H9 (cell line): ENCODE results near the gene MYH15. TPM values are rescaled to one million over a fixed set of nuclear protein-coding genes. Genes with fewer than 3 reads are reported as not detected.

ENCODE experiments used
- DNase-seq: peaks from one replicate; pipeline ENCODE4 v3.0.0-alpha.2; 2017
- H2AFZ ChIP-seq: one replicate; pipeline ENCODE4 v1.6.1; 2013; ENCODE audit warnings: mild to moderate bottlenecking, low read length, control low read depth, moderate library complexity
- H2AK5ac ChIP-seq: 2 replicates; pipeline ENCODE4 v1.6.1; 2013; ENCODE audit warnings: low read length, control low read depth, mixed read lengths; ENCODE audit not compliant: insufficient read length
- H2BK120ac ChIP-seq: one replicate; pipeline ENCODE4 v1.6.1; 2013; ENCODE audit warnings: low read depth, mild to moderate bottlenecking, low read length, control low read depth, inconsistent platforms; ENCODE audit not compliant: poor library complexity, severe bottlenecking
- H2BK12ac ChIP-seq: 2 replicates; pipeline ENCODE4 v1.6.1; 2013; ENCODE audit warnings: low read length, control low read depth, mixed read lengths, low read depth; ENCODE audit not compliant: insufficient read length
- H2BK15ac ChIP-seq: 2 replicates; pipeline ENCODE4 v1.6.1; 2013; ENCODE audit warnings: low read depth, low read length, control low read depth
- H2BK20ac ChIP-seq: one replicate; pipeline ENCODE4 v1.6.1; 2013; ENCODE audit warnings: low read depth, mild to moderate bottlenecking, low read length, control low read depth, inconsistent platforms; ENCODE audit not compliant: poor library complexity, severe bottlenecking
- H2BK5ac ChIP-seq: 2 replicates; pipeline ENCODE4 v1.6.1; 2013; ENCODE audit warnings: low read length, control low read depth, mixed read lengths; ENCODE audit not compliant: insufficient read length
- H3K14ac ChIP-seq: 2 replicates; pipeline ENCODE4 v1.6.1; 2013; ENCODE audit warnings: low read length, control low read depth; ENCODE audit not compliant: insufficient read depth
- H3K18ac ChIP-seq: 2 replicates; pipeline ENCODE4 v1.6.1; 2013; ENCODE audit warnings: low read depth, mild to moderate bottlenecking, mixed read lengths, low read length, control low read depth; ENCODE audit not compliant: insufficient read length
- H3K23ac ChIP-seq: 2 replicates; pipeline ENCODE4 v1.6.1; 2013; ENCODE audit warnings: low read length, control low read depth, mixed read lengths, low read depth; ENCODE audit not compliant: insufficient read length
- H3K23me2 ChIP-seq: 2 replicates; pipeline ENCODE4 v1.6.1; 2013; ENCODE audit warnings: low read depth, mild to moderate bottlenecking, mixed read lengths, low read length, control low read depth; ENCODE audit not compliant: insufficient read length, poor library complexity, severe bottlenecking
- H3K27ac ChIP-seq: 2 replicates; pipeline ENCODE4 v1.5.1; 2013; ENCODE audit warnings: low read length, control low read depth, mixed read lengths, low read depth; ENCODE audit not compliant: insufficient read length
- H3K27me3 ChIP-seq: 2 replicates; pipeline ENCODE4 v1.6.1; 2013; ENCODE audit warnings: low read length, control low read depth, inconsistent platforms; ENCODE audit not compliant: insufficient read depth
- H3K4ac ChIP-seq: 2 replicates; pipeline ENCODE4 v1.6.1; 2013; ENCODE audit warnings: low read depth, mild to moderate bottlenecking, control low read depth, inconsistent platforms, low read length, moderate library complexity
- H3K4me1 ChIP-seq: 2 replicates; pipeline ENCODE4 v1.6.1; 2013; ENCODE audit warnings: low read length, control low read depth, inconsistent platforms; ENCODE audit not compliant: insufficient read depth
- H3K4me2 ChIP-seq: 2 replicates; pipeline ENCODE4 v1.6.1; 2013; ENCODE audit warnings: low read length, control low read depth, mixed read lengths; ENCODE audit not compliant: insufficient read length, insufficient read depth
- H3K56ac ChIP-seq: 2 replicates; pipeline ENCODE4 v1.6.1; 2013; ENCODE audit warnings: low read depth, mild to moderate bottlenecking, mixed read lengths, low read length, control low read depth; ENCODE audit not compliant: insufficient read length
- H3K79me1 ChIP-seq: 2 replicates; pipeline ENCODE4 v1.6.1; 2013; ENCODE audit warnings: low read depth, mild to moderate bottlenecking, moderate library complexity, low read length, control low read depth, inconsistent platforms; ENCODE audit not compliant: insufficient read depth, poor library complexity, severe bottlenecking
- H3K79me2 ChIP-seq: 2 replicates; pipeline ENCODE4 v1.6.1; 2013; ENCODE audit warnings: low read length, control low read depth, inconsistent platforms; ENCODE audit not compliant: insufficient read depth
- H3K9ac ChIP-seq: 2 replicates; pipeline ENCODE4 v1.6.1; 2013; ENCODE audit warnings: low read length, control low read depth, mixed read lengths; ENCODE audit not compliant: insufficient read length; ENCODE audit errors: extremely low read depth
- H3K9me3 ChIP-seq: one replicate; pipeline ENCODE4 v1.6.1; 2013; ENCODE audit warnings: low read depth, low read length, inconsistent platforms; ENCODE audit not compliant: control insufficient read depth
- H3T11ph ChIP-seq: one replicate; pipeline ENCODE4 v1.6.1; 2013; ENCODE audit warnings: mild to moderate bottlenecking, low read length, control low read depth, inconsistent platforms
- H4K20me1 ChIP-seq: one replicate; pipeline ENCODE4 v1.6.1; 2013; ENCODE audit not compliant: control insufficient read depth, insufficient read length, insufficient read depth
- H4K5ac ChIP-seq: 2 replicates; pipeline ENCODE4 v1.6.1; 2013; ENCODE audit warnings: low read depth, mild to moderate bottlenecking, mixed read lengths, low read length, control low read depth; ENCODE audit not compliant: insufficient read length
- H4K8ac ChIP-seq: replicated peaks from 2 replicates; pipeline ENCODE4 v1.6.1; 2013; ENCODE audit warnings: low read length, control low read depth, mixed read lengths, low read depth; ENCODE audit not compliant: insufficient read length
- H4K91ac ChIP-seq: 2 replicates; pipeline ENCODE4 v1.6.1; 2013; ENCODE audit warnings: low read depth, mild to moderate bottlenecking, moderate library complexity, mixed read lengths, low read length, control low read depth; ENCODE audit not compliant: insufficient read length
- H3K27ac Mint-ChIP-seq, 3 experiments: 2 replicates in 2 of 3; 3 replicates in 1 of 3; pipeline ENCODE4 v1.8.0; 2020 to 2021; ENCODE audit warnings: mixed read lengths in 3 of 3, mild to moderate bottlenecking in 1 of 3, moderate library complexity in 1 of 3
- H3K27me3 Mint-ChIP-seq: 2 replicates; pipeline ENCODE4 v1.8.0; 2021; ENCODE audit warnings: low read depth, mild to moderate bottlenecking, moderate library complexity, mixed read lengths
- H3K36me3 Mint-ChIP-seq, 3 experiments: 2 replicates in 2 of 3; 3 replicates in 1 of 3; pipeline ENCODE4 v1.8.0; 2020 to 2021; ENCODE audit warnings: low read depth in 3 of 3, mixed read lengths in 3 of 3; ENCODE audit not compliant: insufficient read depth in 1 of 3
- H3K4me1 Mint-ChIP-seq, 2 experiments: 2 replicates each; pipeline ENCODE4 v1.8.0; 2020; ENCODE audit warnings: mixed read lengths in 2 of 2
- H3K4me3 Mint-ChIP-seq, 2 experiments: 2 replicates in 1 of 2; 3 replicates in 1 of 2; pipeline ENCODE4 v1.8.0; 2020 to 2021; ENCODE audit warnings: mild to moderate bottlenecking in 2 of 2, mixed read lengths in 2 of 2, moderate library complexity in 1 of 2
- H3K9me3 Mint-ChIP-seq, 2 experiments: 2 replicates in 1 of 2; 3 replicates in 1 of 2; pipeline ENCODE4 v1.8.0; 2020; ENCODE audit warnings: mild to moderate bottlenecking in 2 of 2, mixed read lengths in 2 of 2, moderate library complexity in 1 of 2
- WGBS: extraction: QIAGEN DNeasy Blood & Tissue Kit; methylation state at CpG from one replicate; pipeline ENCODE4 v1.1.7; 2013; ENCODE audit warnings: missing lambda C conversion rate, low lambda C conversion rate, mixed read lengths; ENCODE audit not compliant: insufficient read length; ENCODE audit errors: extremely low coverage; 5-methylcytosine and 5-hydroxymethylcytosine counted together
- total RNA-seq: library from RNA; stranded (reverse); gene quantifications from 2 replicates; pipeline ENCODE4 v1.2.1, GENCODE V29; 2021
- TF ChIP-seq, protein P1 (sequence below): fragments of 200-600 bp; sonication (generic); conservative IDR thresholded peaks from 3 replicates; pipeline ENCODE4 v1.8.0; 2021; ENCODE audit warnings: antibody characterized with exemption, mild to moderate bottlenecking

The MYH15 gene
- total RNA-seq, 1 experiment from 2014 or later: 0.13 TPM

DNA sequence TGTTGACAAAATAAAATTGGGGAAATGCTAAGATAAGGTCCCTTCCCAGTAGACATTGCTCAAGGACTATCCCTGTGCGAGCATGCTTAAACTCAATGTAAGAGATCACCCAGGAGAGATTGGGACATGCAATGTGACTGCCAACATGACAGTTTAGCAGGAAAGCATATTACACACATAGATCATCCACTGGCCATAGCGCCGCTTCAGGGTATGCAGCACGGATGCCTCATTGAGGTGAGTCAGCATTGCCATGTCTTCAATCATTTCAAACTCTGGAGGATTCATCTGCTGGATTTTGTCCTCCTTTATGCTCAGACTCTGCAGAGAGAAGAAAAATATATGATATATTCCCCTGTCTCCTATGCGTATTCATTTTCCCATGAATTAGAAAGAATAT lies 8.9 kb downstream of the MYH15 start:
- H2BK12ac ChIP-seq: no peak overlapping the region
- H3K23me2 ChIP-seq: no peaks in the 10 kb centered on the region
- no peaks in the 10 kb centered on the region for H3K79me2 ChIP-seq
- no peaks in the 10 kb centered on the region for H3K4me1 ChIP-seq
- H3K27me3 ChIP-seq: no peaks in the 10 kb centered on the region
- no peak overlapping the region for H2BK20ac ChIP-seq
- Mint-ChIP-seq H3K9me3 (no peaks in the 10 kb centered on the region; a peak in 1 of 5 replicates), H3K27ac (no peak overlapping the region), H3K4me3 (no peak overlapping the region), H3K4me1 (no peaks in the 10 kb centered on the region), H3K36me3 (no peaks in the 10 kb centered on the region), H3K27me3 (no peaks in the 10 kb centered on the region)
- no peaks in the 10 kb centered on the region for H4K20me1 ChIP-seq
- no peak overlapping the region for H3K4me2 ChIP-seq
- no peak overlapping the region for H3K56ac ChIP-seq
- H2AK5ac ChIP-seq: no peak overlapping the region
- H3K9me3 ChIP-seq: no peaks in the 10 kb centered on the region
- TF ChIP-seq, protein P1, sequence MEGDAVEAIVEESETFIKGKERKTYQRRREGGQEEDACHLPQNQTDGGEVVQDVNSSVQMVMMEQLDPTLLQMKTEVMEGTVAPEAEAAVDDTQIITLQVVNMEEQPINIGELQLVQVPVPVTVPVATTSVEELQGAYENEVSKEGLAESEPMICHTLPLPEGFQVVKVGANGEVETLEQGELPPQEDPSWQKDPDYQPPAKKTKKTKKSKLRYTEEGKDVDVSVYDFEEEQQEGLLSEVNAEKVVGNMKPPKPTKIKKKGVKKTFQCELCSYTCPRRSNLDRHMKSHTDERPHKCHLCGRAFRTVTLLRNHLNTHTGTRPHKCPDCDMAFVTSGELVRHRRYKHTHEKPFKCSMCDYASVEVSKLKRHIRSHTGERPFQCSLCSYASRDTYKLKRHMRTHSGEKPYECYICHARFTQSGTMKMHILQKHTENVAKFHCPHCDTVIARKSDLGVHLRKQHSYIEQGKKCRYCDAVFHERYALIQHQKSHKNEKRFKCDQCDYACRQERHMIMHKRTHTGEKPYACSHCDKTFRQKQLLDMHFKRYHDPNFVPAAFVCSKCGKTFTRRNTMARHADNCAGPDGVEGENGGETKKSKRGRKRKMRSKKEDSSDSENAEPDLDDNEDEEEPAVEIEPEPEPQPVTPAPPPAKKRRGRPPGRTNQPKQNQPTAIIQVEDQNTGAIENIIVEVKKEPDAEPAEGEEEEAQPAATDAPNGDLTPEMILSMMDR: no peak
- H3K9ac ChIP-seq: no peak overlapping the region
- H4K5ac ChIP-seq: no peak overlapping the region
- no peak overlapping the region for H3K27ac ChIP-seq
- H2BK15ac ChIP-seq: no peak overlapping the region
- WGBS: no CpG with 5 or more reads among the region's 5 CpGs
- no peak overlapping the region for H3K23ac ChIP-seq
- H3T11ph ChIP-seq: no peak overlapping the region
- no peak overlapping the region for H3K18ac ChIP-seq
- no peak overlapping the region for H4K8ac ChIP-seq
- no peak overlapping the region for H3K4ac ChIP-seq
- no peak overlapping the region for H4K91ac ChIP-seq
- no peak overlapping the region for H2BK5ac ChIP-seq
- no peak overlapping the region for H2AFZ ChIP-seq
- no peak overlapping the region for H3K14ac ChIP-seq
- no peaks in the 10 kb centered on the region for H3K79me1 ChIP-seq
- H2BK120ac ChIP-seq: no peak overlapping the region
- DNase-seq: no peak
